Endothelial cell (in vitro differentiated cells): ENCODE data around the gene CD300LF. TPM values are rescaled to one million over a fixed set of nuclear protein-coding genes. Genes with fewer than 3 reads are reported as not detected.

ENCODE experiments used
- DNase-seq: peaks from one replicate; pipeline ENCODE4 v3.0.0; 2021; ENCODE audit warnings: low spot score
- H3K27ac Mint-ChIP-seq: one replicate; pipeline ENCODE4 v1.8.0; 2021; ENCODE audit warnings: mixed read lengths, inconsistent platforms; ENCODE audit not compliant: unreplicated experiment
- H3K27me3 Mint-ChIP-seq: one replicate; pipeline ENCODE4 v1.8.0; 2021; ENCODE audit warnings: mild to moderate bottlenecking, moderate library complexity, mixed read lengths, inconsistent platforms; ENCODE audit not compliant: unreplicated experiment
- H3K36me3 Mint-ChIP-seq: one replicate; pipeline ENCODE4 v1.8.0; 2021; ENCODE audit warnings: mild to moderate bottlenecking, low read depth, mixed read lengths, inconsistent platforms; ENCODE audit not compliant: unreplicated experiment
- H3K4me1 Mint-ChIP-seq: one replicate; pipeline ENCODE4 v1.8.0; 2021; ENCODE audit warnings: mild to moderate bottlenecking, mixed read lengths, inconsistent platforms; ENCODE audit not compliant: unreplicated experiment
- H3K4me3 Mint-ChIP-seq: one replicate; pipeline ENCODE4 v1.8.0; 2021; ENCODE audit warnings: mild to moderate bottlenecking, mixed read lengths, inconsistent platforms; ENCODE audit not compliant: unreplicated experiment
- H3K9me3 Mint-ChIP-seq: one replicate; pipeline ENCODE4 v1.8.0; 2021; ENCODE audit warnings: mixed read lengths, inconsistent platforms; ENCODE audit not compliant: unreplicated experiment
- CTCF ChIP-seq: fragments of 200-600 bp; sonication (generic); IDR thresholded peaks from one replicate; pipeline ENCODE4 v1.5.0; 2021; ENCODE audit warnings: antibody characterized with exemption; ENCODE audit not compliant: unreplicated experiment
- total RNA-seq: library from RNA; stranded (reverse); fragmentation: NEBNext Ultra II Directional; extraction: Animal tissue kit (Norgen Biotek cat#: 25700); gene quantifications from one replicate; pipeline ENCODE4 v1.2.1, GENCODE V29; 2021; ENCODE audit not compliant: unreplicated experiment

The CD300LF gene
- total RNA-seq, 1 donor from 2014 or later, result not detected

- Mint-ChIP-seq H3K27me3 (peaks cover 7% of the 10 kb centered on the region), H3K9me3 (no peaks in the 10 kb centered on the region), H3K27ac (no peak overlapping the region), H3K4me1 (peaks cover 9% of the 10 kb centered on the region), H3K4me3 (no peak overlapping the region), H3K36me3 (no peaks in the 10 kb centered on the region)
- no peak for DNase-seq
- TF ChIP-seq CTCF, result no peak
Measured at GRCh38 chr17:74759243-74759801, 46.6 kb upstream of the CD300LF start.

GRCh38 chr17:74758848-74759168 is 46.1 kb upstream of the CD300LF start:
- peaks cover 9% of the 10 kb centered on the region for H3K4me1 Mint-ChIP-seq
- no peak overlapping the region for H3K27ac Mint-ChIP-seq
- H3K27me3 Mint-ChIP-seq, result peaks cover 7% of the 10 kb centered on the region
- H3K36me3 Mint-ChIP-seq, result no peaks in the 10 kb centered on the region
- H3K4me3 Mint-ChIP-seq, result no peak overlapping the region
- no peak for DNase-seq
- TF ChIP-seq CTCF, result no peak
- no peaks in the 10 kb centered on the region for H3K9me3 Mint-ChIP-seq

- Mint-ChIP-seq H3K4me1 (peaks cover 9% of the 10 kb centered on the region), H3K27me3 (peaks cover 9% of the 10 kb centered on the region), H3K9me3 (no peaks in the 10 kb centered on the region), H3K36me3 (no peaks in the 10 kb centered on the region), H3K27ac (no peak overlapping the region), H3K4me3 (no peak overlapping the region)
- DNase-seq, result no peak
- TF ChIP-seq CTCF, result no peak
Measured at GRCh38 chr17:74757931-74758847, 45.5 kb upstream of the CD300LF start.

GRCh38 chr17:74757502-74757901 is 44.8 kb upstream of the CD300LF start:
- no peak for TF ChIP-seq CTCF
- H3K9me3 Mint-ChIP-seq, result no peaks in the 10 kb centered on the region
- H3K27me3 Mint-ChIP-seq, result peaks cover 9% of the 10 kb centered on the region
- H3K36me3 Mint-ChIP-seq, result no peaks in the 10 kb centered on the region
- no peak overlapping the region for H3K27ac Mint-ChIP-seq
- H3K4me3 Mint-ChIP-seq, result no peak overlapping the region
- no peak for DNase-seq
- H3K4me1 Mint-ChIP-seq, result peaks cover 9% of the 10 kb centered on the region

GRCh38 chr17:74756891-74757290 is 44.2 kb upstream of the CD300LF start:
- Mint-ChIP-seq H3K9me3 (no peaks in the 10 kb centered on the region), H3K27ac (no peak overlapping the region), H3K27me3 (peaks cover 9% of the 10 kb centered on the region), H3K4me3 (no peak overlapping the region), H3K36me3 (no peaks in the 10 kb centered on the region), H3K4me1 (peaks cover 12% of the 10 kb centered on the region)
- TF ChIP-seq CTCF, result no peak
- no peak for DNase-seq
